NCI-H1694 (cell line): ENCODE measurements around the gene CENATAC.
"Not testable (repeated sequence)": the region's sequence is repeated elsewhere in the genome, so short reads cannot be mapped to it uniquely, and the experiment has no call there.

Source experiments
- DNase-seq: peaks from one replicate; lab custom pipeline; 2025; lab: John Stamatoyannopoulos, UW

Gene CENATAC

DNA sequence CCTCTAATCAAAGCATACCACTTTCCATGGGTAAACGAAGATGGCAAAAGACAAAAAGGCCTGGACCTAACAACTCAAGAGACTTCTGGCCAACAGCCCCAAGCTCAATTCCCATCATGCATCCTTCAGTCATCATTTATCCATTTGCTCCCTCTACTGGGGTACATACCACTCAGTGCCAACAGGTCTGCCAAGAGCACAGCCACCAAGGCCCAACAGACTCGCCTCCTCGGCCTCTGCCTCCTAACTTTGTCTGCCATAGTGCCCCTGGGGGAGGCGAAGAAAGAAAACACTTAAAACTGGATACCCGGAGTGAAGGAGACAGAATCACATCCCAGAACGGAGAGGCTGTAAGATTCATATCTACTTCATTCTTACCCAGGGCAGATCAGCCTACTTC, 58.0 kb downstream of the CENATAC start:
- DNase-seq, result no peak

GRCh38 chr11:119056421-119056999, 58.6 kb downstream of the CENATAC start:
- no peak for DNase-seq

- peak; percentile 45 for DNase-seq
These were observed 59.2 kb downstream of the CENATAC start, which contains the start of gene HYOU1 for GRCh38 chr11:119057000-119057769. HYOU1 (minus strand) TSS chr11:119057205; CDS start chr11:119056160, 1,045 bp downstream.

DNA sequence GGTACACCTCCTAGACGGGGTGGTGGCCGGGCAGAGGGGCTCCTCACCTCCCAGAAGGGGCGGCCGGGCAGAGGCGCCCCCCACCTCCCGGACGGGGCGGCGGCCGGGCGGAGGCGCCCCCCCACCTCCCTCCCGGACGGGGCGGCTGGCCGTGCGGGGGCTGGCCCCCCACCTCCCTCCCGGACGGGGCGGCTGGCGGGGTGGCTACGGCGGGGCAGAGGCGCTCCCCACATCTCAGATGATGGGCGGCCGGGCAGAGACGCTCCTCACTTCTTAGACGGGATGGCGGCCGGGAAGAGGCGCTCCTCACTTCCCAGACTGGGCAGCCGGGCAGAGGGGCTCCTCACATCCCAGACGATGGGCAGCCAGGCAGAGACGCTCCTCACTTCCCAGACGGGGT, 61.2 kb downstream of the CENATAC start:
- not testable (repeated sequence) for DNase-seq

- DNase-seq, result no peak
These were observed 63.3 kb downstream of the CENATAC start for GRCh38 chr11:119061256-119061655.

DNA sequence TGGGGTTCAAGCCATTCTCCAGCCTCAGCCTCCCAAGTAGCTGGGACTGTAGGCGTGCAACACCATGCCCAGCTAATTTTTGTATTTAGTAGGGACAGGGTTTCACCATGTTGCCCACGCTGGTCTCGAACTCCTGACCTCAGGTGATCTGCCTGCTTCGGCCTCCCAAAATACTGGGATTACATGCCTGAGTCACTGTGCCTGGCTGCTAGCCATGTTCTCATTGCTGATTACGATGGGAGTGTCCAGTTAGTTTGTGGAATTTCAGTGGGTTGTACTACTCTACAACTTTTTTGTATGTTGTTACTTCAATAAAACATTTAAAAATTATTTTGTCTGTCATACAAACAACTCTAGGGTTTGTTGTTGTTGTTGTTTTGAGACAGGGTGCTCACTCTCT, 64.8 kb downstream of the CENATAC start:
- no peak for DNase-seq

DNA sequence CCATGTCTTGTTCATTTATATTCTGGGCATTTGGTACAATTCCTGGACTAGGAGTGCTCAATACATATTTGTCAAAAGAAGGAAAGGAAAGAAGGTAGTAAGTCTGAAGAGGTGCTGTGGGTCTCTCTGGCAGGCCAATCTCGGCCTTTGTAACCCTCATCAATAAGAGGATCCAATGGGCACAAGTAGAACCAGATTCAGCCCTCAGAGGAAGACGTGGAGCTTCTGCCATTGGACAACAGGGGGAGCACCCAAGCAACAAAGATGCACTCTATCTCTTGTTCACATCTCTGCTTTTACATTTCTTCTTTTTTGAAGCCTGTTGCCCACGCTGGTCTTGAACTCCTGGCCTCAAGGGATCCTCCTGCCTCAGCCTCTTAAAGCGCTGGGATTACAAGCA, 67.4 kb downstream of the CENATAC start:
- no peak for DNase-seq
